Stimulated activated CD4-positive, alpha-beta T cell treated with anti-CD3 and anti-CD28 coated beads, Interleukin-12 subunit alpha, Interleukin-12 subunit beta, amount 100 ng/mL, for 24 hours (primary cell): ENCODE results near the gene ASL.
"Not testable (repeated sequence)": the region's sequence is repeated elsewhere in the genome, so short reads cannot be mapped to it uniquely, and the experiment has no call there.

Experiments used
- DNase-seq, 2 experiments: peaks; one replicate each; pipeline ENCODE4 v3.0.0-alpha.2; 2020; ENCODE audit warnings: low read depth in 2 of 2

Gene ASL

GRCh38 chr7:66075590-66076461 is at the start of gene ASL:
ASL (plus strand) TSS chr7:66075819; CDS start chr7:66076082, 263 bp downstream.
- DNase-seq, result peak; percentile 80 to 89

- not testable (repeated sequence) for DNase-seq
Observed at GRCh38 chr7:66028342-66028741, 47.3 kb upstream of the ASL start.

GRCh38 chr7:66033471-66034385 is 41.9 kb upstream of the ASL start:
- DNase-seq, result no peak

GRCh38 chr7:66034436-66035010 is 41.1 kb upstream of the ASL start:
- DNase-seq, result not testable (repeated sequence)

- DNase-seq, result no peak
Observed at GRCh38 chr7:66036382-66036781, 39.2 kb upstream of the ASL start.

- DNase-seq, result no peak
Observed at GRCh38 chr7:66036788-66037187, 38.8 kb upstream of the ASL start.

GRCh38 chr7:66039094-66039670 is 36.4 kb upstream of the ASL start:
- DNase-seq, result no peak

GRCh38 chr7:66043681-66044497 is 31.7 kb upstream of the ASL start:
- peak in 1 of 2 experiments; percentile 12 for DNase-seq

GRCh38 chr7:66044498-66044854 is 31.1 kb upstream of the ASL start:
- not testable (repeated sequence) for DNase-seq

GRCh38 chr7:66047426-66047825 is 28.2 kb upstream of the ASL start:
- no peak for DNase-seq

- not testable (repeated sequence) for DNase-seq
Observed at GRCh38 chr7:66049886-66050285, 25.7 kb upstream of the ASL start.

- DNase-seq, result no peak
Observed at GRCh38 chr7:66050337-66050957, 25.2 kb upstream of the ASL start.

- DNase-seq, result no peak
Observed at GRCh38 chr7:66050990-66051448, 24.6 kb upstream of the ASL start.

- no peak for DNase-seq
Observed at GRCh38 chr7:66052447-66052846, 23.2 kb upstream of the ASL start.

- DNase-seq, result no peak
Observed at GRCh38 chr7:66054063-66054462, 21.6 kb upstream of the ASL start.

- DNase-seq, result no peak
Observed at GRCh38 chr7:66055321-66055956, 20.2 kb upstream of the ASL start.

- DNase-seq, result no peak
Observed at GRCh38 chr7:66060796-66061195, 14.8 kb upstream of the ASL start.

GRCh38 chr7:66069732-66070131 is 5.9 kb upstream of the ASL start:
- DNase-seq, result no peak

GRCh38 chr7:66070222-66070621 is 5.4 kb upstream of the ASL start:
- no peak for DNase-seq

GRCh38 chr7:66072208-66072607 is 3.4 kb upstream of the ASL start:
- not testable (repeated sequence) for DNase-seq
